Nephron progenitor cell (in vitro differentiated cells): ENCODE data around the gene PPID.

Source experiments
- DNase-seq: peaks from one replicate; pipeline ENCODE4 v3.0.0; 2021
- H3K27ac Mint-ChIP-seq: 2 replicates; pipeline ENCODE4 v1.8.0; 2021; ENCODE audit warnings: mild to moderate bottlenecking, moderate library complexity, mixed read lengths
- H3K27me3 Mint-ChIP-seq: 2 replicates; pipeline ENCODE4 v1.8.0; 2021; ENCODE audit warnings: mild to moderate bottlenecking, low read depth, mixed read lengths; ENCODE audit not compliant: poor library complexity
- H3K36me3 Mint-ChIP-seq: 2 replicates; pipeline ENCODE4 v1.8.0; 2021; ENCODE audit warnings: low read depth, mixed read lengths
- H3K4me1 Mint-ChIP-seq: 2 replicates; pipeline ENCODE4 v1.8.0; 2021; ENCODE audit warnings: mixed read lengths
- H3K4me3 Mint-ChIP-seq: 2 replicates; pipeline ENCODE4 v1.8.0; 2021; ENCODE audit warnings: mild to moderate bottlenecking, moderate library complexity, mixed read lengths
- H3K9me3 Mint-ChIP-seq: 2 replicates; pipeline ENCODE4 v1.8.0; 2021; ENCODE audit warnings: mild to moderate bottlenecking, moderate library complexity, mixed read lengths
- CTCF ChIP-seq: fragments of 200-600 bp; sonication (generic); IDR thresholded peaks from 2 replicates; pipeline ENCODE4 v1.5.0; 2021; ENCODE audit warnings: antibody characterized with exemption

PPID gene

GRCh38 chr4:158676076-158676475 is 47.1 kb downstream of the PPID start:
- Mint-ChIP-seq H3K36me3 (no peaks in the 10 kb centered on the region), H3K27ac (no peak overlapping the region), H3K4me3 (no peak overlapping the region), H3K4me1 (peaks cover 10% of the 10 kb centered on the region), H3K27me3 (no peaks in the 10 kb centered on the region), H3K9me3 (no peaks in the 10 kb centered on the region)
- no peak for DNase-seq
- no peak for TF ChIP-seq CTCF

GRCh38 chr4:158673633-158674032 is 49.6 kb downstream of the PPID start:
- Mint-ChIP-seq H3K36me3 (peaks cover 5% of the 10 kb centered on the region), H3K4me1 (peaks cover 26% of the 10 kb centered on the region), H3K27me3 (no peaks in the 10 kb centered on the region), H3K9me3 (no peaks in the 10 kb centered on the region), H3K4me3 (no peak overlapping the region), H3K27ac (no peak overlapping the region)
- DNase-seq: no peak
- no peak for TF ChIP-seq CTCF

- peak; percentile 95 for DNase-seq
- H3K27ac Mint-ChIP-seq: peak within 1 kb of the TSS; percentile 99
- H3K4me3 Mint-ChIP-seq: peak within 1 kb of the TSS; percentile 98
- H3K9me3 Mint-ChIP-seq: no peaks in the 10 kb centered on the region
- H3K27me3 Mint-ChIP-seq: no peaks in the 10 kb centered on the region
- peaks cover 15% of the 10 kb centered on the region for H3K36me3 Mint-ChIP-seq
- H3K4me1 Mint-ChIP-seq: peaks cover 38% of the 10 kb centered on the region
- peak; percentile 47 for TF ChIP-seq CTCF
These were observed 51.0 kb downstream of the PPID start, which contains the start of gene ETFDH for GRCh38 chr4:158671915-158672806. TSS of gene ETFDH (plus strand) at chr4:158672296. CDS start at chr4:158672457, 161 bp downstream.

- Mint-ChIP-seq H3K4me1 (peaks cover 39% of the 10 kb centered on the region), H3K27ac (peak within 1 kb of the TSS; percentile 99), H3K27me3 (no peaks in the 10 kb centered on the region), H3K9me3 (no peaks in the 10 kb centered on the region), H3K36me3 (peaks cover 21% of the 10 kb centered on the region), H3K4me3 (peak within 1 kb of the TSS; percentile 98)
- TF ChIP-seq CTCF: no peak
- DNase-seq: no peak
These were observed 51.6 kb downstream of the PPID start, which contains the start of gene C4orf46 for GRCh38 chr4:158671665-158671914. TSS of gene C4orf46 (minus strand) at chr4:158671887. CDS start at chr4:158671801, 86 bp downstream.

- DNase-seq: peak; percentile 59
- Mint-ChIP-seq H3K4me3 (peak overlapping the region; percentile 98), H3K9me3 (no peaks in the 10 kb centered on the region), H3K4me1 (peaks cover 39% of the 10 kb centered on the region), H3K27ac (peak overlapping the region; percentile 99), H3K36me3 (peaks cover 26% of the 10 kb centered on the region), H3K27me3 (no peaks in the 10 kb centered on the region)
- no peak for TF ChIP-seq CTCF
These were observed 52.1 kb downstream of the PPID start for GRCh38 chr4:158670975-158671664.
